ENCODE results near the gene NKX6-2.

DNA sequence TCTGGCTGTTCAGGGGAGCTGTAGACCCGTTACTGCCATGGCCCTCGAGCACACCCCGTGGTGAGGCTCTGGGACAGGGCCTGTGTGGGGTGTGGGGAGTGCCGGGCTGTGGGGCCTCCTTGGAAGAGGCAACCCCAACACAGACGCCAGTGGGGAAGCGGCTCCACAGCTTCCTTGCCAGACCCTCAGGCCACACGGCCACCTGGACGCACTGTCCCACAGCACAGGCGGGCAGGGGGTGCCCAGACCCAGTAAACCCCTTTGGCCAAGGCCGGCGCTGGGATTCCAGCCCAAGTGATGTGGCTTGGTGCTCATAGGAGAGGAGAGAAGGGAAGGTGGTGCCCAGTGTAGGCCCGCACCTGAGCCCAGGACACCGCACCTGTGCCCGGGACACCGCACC is 12.9 kb upstream of the NKX6-2 start:
- TF ChIP-seq POLR2A (IDR thresholded peaks at IDR 0.05): no peak
- TF ChIP-seq, protein P1, sequence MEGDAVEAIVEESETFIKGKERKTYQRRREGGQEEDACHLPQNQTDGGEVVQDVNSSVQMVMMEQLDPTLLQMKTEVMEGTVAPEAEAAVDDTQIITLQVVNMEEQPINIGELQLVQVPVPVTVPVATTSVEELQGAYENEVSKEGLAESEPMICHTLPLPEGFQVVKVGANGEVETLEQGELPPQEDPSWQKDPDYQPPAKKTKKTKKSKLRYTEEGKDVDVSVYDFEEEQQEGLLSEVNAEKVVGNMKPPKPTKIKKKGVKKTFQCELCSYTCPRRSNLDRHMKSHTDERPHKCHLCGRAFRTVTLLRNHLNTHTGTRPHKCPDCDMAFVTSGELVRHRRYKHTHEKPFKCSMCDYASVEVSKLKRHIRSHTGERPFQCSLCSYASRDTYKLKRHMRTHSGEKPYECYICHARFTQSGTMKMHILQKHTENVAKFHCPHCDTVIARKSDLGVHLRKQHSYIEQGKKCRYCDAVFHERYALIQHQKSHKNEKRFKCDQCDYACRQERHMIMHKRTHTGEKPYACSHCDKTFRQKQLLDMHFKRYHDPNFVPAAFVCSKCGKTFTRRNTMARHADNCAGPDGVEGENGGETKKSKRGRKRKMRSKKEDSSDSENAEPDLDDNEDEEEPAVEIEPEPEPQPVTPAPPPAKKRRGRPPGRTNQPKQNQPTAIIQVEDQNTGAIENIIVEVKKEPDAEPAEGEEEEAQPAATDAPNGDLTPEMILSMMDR (IDR thresholded peaks at IDR 0.05): no peak

Measured in uterus (tissue), 2 donors.